ENCODE data around the gene CYP46A1. TPM values are rescaled to one million over a fixed set of nuclear protein-coding genes. Genes with fewer than 3 reads are reported as not detected.

The CYP46A1 gene
- total RNA-seq, 4 donors from 2014 or later: 0.26 to 6.4 (median 1.7) TPM

DNA sequence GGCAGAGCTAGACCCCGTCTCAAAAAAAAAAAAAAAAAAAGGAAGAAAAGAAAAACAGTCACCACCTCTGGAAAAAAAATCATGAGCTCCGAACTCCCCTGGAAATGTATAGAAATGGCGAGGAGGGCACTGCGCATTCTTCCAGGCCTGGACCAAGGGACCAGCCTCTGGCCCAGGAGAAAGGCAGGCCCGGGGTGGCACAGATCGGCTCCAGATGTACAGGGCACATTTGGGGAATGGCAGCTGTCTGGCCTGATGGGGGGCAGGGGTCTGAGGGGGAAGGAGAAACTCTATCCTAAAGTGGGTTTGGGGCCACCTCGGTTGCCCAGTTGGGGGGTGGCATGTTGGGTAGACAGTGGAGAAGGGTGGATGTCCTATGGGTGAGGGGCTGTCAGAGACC is 63.1 kb downstream of the CYP46A1 start:
- H3K4me3 ChIP-seq: no peak overlapping the region
- peaks cover 5 to 9% of the 10 kb centered on the region in 2 donors for H3K4me1 ChIP-seq
- no peaks in the 10 kb centered on the region for H3K9me3 ChIP-seq
- intact Hi-C loops (cut with DNase I; ENCODE audit: low total_unique reads): no loop called here
- no peak for DNase-seq
- H3K27me3 ChIP-seq: no peaks in the 10 kb centered on the region
- peak overlapping the region; percentile 41 to 69 for H3K27ac ChIP-seq
- TF ChIP-seq, protein P1, sequence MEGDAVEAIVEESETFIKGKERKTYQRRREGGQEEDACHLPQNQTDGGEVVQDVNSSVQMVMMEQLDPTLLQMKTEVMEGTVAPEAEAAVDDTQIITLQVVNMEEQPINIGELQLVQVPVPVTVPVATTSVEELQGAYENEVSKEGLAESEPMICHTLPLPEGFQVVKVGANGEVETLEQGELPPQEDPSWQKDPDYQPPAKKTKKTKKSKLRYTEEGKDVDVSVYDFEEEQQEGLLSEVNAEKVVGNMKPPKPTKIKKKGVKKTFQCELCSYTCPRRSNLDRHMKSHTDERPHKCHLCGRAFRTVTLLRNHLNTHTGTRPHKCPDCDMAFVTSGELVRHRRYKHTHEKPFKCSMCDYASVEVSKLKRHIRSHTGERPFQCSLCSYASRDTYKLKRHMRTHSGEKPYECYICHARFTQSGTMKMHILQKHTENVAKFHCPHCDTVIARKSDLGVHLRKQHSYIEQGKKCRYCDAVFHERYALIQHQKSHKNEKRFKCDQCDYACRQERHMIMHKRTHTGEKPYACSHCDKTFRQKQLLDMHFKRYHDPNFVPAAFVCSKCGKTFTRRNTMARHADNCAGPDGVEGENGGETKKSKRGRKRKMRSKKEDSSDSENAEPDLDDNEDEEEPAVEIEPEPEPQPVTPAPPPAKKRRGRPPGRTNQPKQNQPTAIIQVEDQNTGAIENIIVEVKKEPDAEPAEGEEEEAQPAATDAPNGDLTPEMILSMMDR (IDR thresholded peaks at IDR 0.05): no peak
- TF ChIP-seq POLR2A (IDR thresholded peaks at IDR 0.05): no peak
- no peaks in the 10 kb centered on the region for H3K36me3 ChIP-seq

- peaks cover 5 to 9% of the 10 kb centered on the region in 2 donors for H3K4me1 ChIP-seq
- H3K36me3 ChIP-seq: no peaks in the 10 kb centered on the region
- no peaks in the 10 kb centered on the region for H3K9me3 ChIP-seq
- no peak for TF ChIP-seq POLR2A (IDR thresholded peaks at IDR 0.05)
- TF ChIP-seq, protein P1 (IDR thresholded peaks at IDR 0.05): no peak
- intact Hi-C loops (cut with DNase I; ENCODE audit: low total_unique reads): no loop called here
- no peaks in the 10 kb centered on the region for H3K27me3 ChIP-seq
- no peak for DNase-seq
- H3K4me3 ChIP-seq: no peak overlapping the region
- peak overlapping the region; percentile 41 to 69 for H3K27ac ChIP-seq
Measured at GRCh38 chr14:99747582-99748330, 63.7 kb downstream of the CYP46A1 start.

DNA sequence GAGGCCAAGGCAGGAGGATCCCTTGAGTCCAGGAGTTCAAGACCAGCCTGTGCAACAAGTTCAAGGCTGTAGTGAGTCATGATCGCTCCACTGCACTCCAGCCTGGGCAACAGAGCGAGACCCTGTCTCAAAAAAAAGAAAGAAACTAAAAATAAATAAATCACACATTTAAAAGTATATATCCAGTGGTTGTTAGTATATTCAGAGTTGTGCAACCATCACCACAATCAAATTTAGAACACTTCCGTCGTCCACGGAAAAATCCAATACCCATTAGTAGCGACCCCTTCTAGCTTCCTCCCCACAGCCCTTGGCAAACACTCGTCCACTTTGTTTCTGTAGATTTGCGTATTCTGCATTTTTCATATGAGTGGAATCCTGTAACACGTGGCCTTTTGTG is 64.4 kb downstream of the CYP46A1 start:
- no peaks in the 10 kb centered on the region for H3K9me3 ChIP-seq
- H3K27ac ChIP-seq: no peak overlapping the region
- H3K4me1 ChIP-seq: peaks cover 5 to 9% of the 10 kb centered on the region in 2 donors
- H3K36me3 ChIP-seq: no peaks in the 10 kb centered on the region
- DNase-seq: no peak
- TF ChIP-seq, protein P1 (IDR thresholded peaks at IDR 0.05): no peak
- no peak for TF ChIP-seq POLR2A (IDR thresholded peaks at IDR 0.05)
- H3K4me3 ChIP-seq: no peak overlapping the region
- H3K27me3 ChIP-seq: no peaks in the 10 kb centered on the region
- intact Hi-C loops (cut with DNase I; ENCODE audit: low total_unique reads): no loop called here

GRCh38 chr14:99749142-99749541 is 65.0 kb downstream of the CYP46A1 start:
- intact Hi-C loops (cut with DNase I; ENCODE audit: low total_unique reads): no loop called here
- no peak overlapping the region for H3K27ac ChIP-seq
- H3K4me1 ChIP-seq: peaks cover 5 to 9% of the 10 kb centered on the region in 2 donors
- no peaks in the 10 kb centered on the region for H3K9me3 ChIP-seq
- H3K27me3 ChIP-seq: no peaks in the 10 kb centered on the region
- H3K36me3 ChIP-seq: no peaks in the 10 kb centered on the region
- H3K4me3 ChIP-seq: no peak overlapping the region
- TF ChIP-seq POLR2A (IDR thresholded peaks at IDR 0.05): no peak
- TF ChIP-seq, protein P1 (IDR thresholded peaks at IDR 0.05): no peak
- no peak for DNase-seq

Measured in uterus (tissue), 4 donors.